ENCODE measurements around the gene ORAI1. TPM values are rescaled to one million over a fixed set of nuclear protein-coding genes. Genes with fewer than 3 reads are reported as not detected.
A peak's percentile ranks its signal among the peaks of the same experiment; 100 is the strongest.

ORAI1 gene
- total and polyA plus RNA-seq, 2 of the 13 experiments (the other 11 are each of a cell fraction or from before 2014, with no cell fraction given): 9.2 to 17.2 TPM

GRCh38 chr12:121673013-121673511 lies 46.7 kb downstream of the ORAI1 start:
- DNase-seq (ENCODE audit: low spot score) (no peak), ATAC-seq (peak; percentile 46), FAIRE-seq (no peak)
- Histone ChIP-seq H3K27me3 (ENCODE audit: control insufficient read depth in 1 of 2, insufficient read depth in 2 of 2, low read length in 2 of 2) (no peaks in the 10 kb centered on the region; a peak in 1 of 5 replicates), H3K9me3 (ENCODE audit: low read length) (no peaks in the 10 kb centered on the region), H4K20me1 (ENCODE audit: insufficient read depth, low read length) (no peaks in the 10 kb centered on the region), H2AFZ (ENCODE audit: low read length) (no peak overlapping the region), H3K9ac (ENCODE audit: insufficient read depth, low read depth, low read length) (peak overlapping the region; percentile 30; the same call in 1 of the 2 replicates), H3K79me2 (ENCODE audit: insufficient read depth, low read length) (no peaks in the 10 kb centered on the region), H3K36me3 (replicated peaks in 1 of 2; ENCODE audit: control insufficient read depth in 1 of 2, insufficient read depth in 2 of 2, low read length in 2 of 2) (no peaks in the 10 kb centered on the region), H3K4me1 (ENCODE audit: insufficient read depth, low read length) (peaks cover 40% of the 10 kb centered on the region), H3K4me2 (ENCODE audit: low read depth, low read length) (peak overlapping the region; percentile 79), H3K27ac (ENCODE audit: extremely low read length, insufficient read depth, low read length) (no peak overlapping the region), H3K4me3 (replicated peaks in 1 of 3; ENCODE audit: insufficient read depth in 1 of 3, low read depth in 2 of 3, low read length in 3 of 3) (peak overlapping the region; percentile 17 to 61 (median 35); a peak in 5 of 6 replicates)
- in situ Hi-C loops (cut with HindIII; ENCODE audit: extremely low pct_ligation_motif_present, low pct_unique_long_range_greater_than_20kb): no loop called here
- BruUV-seq (replicated peaks): no TSS peak
- ChIA-PET POLR2A (no interaction called here), CTCF (ENCODE audit: low intra/inter-chr PET ratio, low total read pairs) (no interaction called here)
- WGBS (ENCODE audit: low lambda C conversion rate): 2% methylated on average over 4 of the region's 12 CpGs
- intact Hi-C loops (cut with micrococcal nuclease; ENCODE audit: unreplicated experiment): no loop called here
- TF ChIP-seq AKAP8 (CRISPR knock-in tag; IDR thresholded peaks at IDR 0.05) (no peak), ADNP (CRISPR knock-in tag; IDR thresholded peaks at IDR 0.05) (0 out of 2 replicates have a peak, but pooled peaks have one; percentile 42), NRL (CRISPR knock-in tag; IDR thresholded peaks at IDR 0.05; ENCODE audit: borderline replicate concordance) (no peak), MEF2D (CRISPR knock-in tag; IDR thresholded peaks at IDR 0.05) (no peak), ZNF652 (CRISPR knock-in tag; IDR thresholded peaks at IDR 0.05; ENCODE audit: borderline replicate concordance, low read depth) (no peak), KAT7 (CRISPR knock-in tag; IDR thresholded peaks at IDR 0.05; ENCODE audit: borderline replicate concordance) (no peak), ZNF564 (CRISPR knock-in tag; IDR thresholded peaks at IDR 0.05) (no peak), GATAD1 (CRISPR knock-in tag; IDR thresholded peaks at IDR 0.05) (no peak), ESRRA (CRISPR knock-in tag; IDR thresholded peaks at IDR 0.05; ENCODE audit: low read depth) (no peak), MAFF (IDR thresholded peaks at IDR 0.05; ENCODE audit: low read depth, low read length) (no peak), ZNF263 (CRISPR knock-in tag; IDR thresholded peaks at IDR 0.05) (no peak), ZNF558 (CRISPR knock-in tag; IDR thresholded peaks at IDR 0.05; ENCODE audit: borderline replicate concordance) (no peak), ZNF687 (CRISPR knock-in tag; IDR thresholded peaks at IDR 0.05) (peak; percentile 40), NFKB2 (CRISPR knock-in tag; IDR thresholded peaks at IDR 0.05; ENCODE audit: borderline replicate concordance) (no peak)
- TF ChIP-seq, protein P1, sequence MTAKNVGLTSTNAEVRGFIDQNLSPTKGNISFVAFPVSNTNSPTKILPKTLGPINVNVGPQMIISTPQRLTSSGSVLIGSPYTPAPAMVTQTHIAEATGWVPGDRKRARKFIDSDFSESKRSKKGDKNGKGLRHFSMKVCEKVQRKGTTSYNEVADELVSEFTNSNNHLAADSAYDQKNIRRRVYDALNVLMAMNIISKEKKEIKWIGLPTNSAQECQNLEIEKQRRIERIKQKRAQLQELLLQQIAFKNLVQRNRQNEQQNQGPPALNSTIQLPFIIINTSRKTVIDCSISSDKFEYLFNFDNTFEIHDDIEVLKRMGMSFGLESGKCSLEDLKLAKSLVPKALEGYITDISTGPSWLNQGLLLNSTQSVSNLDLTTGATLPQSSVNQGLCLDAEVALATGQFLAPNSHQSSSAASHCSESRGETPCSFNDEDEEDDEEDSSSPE (CRISPR knock-in tag; IDR thresholded peaks at IDR 0.05): no peak
- TF ChIP-seq, protein P2, sequence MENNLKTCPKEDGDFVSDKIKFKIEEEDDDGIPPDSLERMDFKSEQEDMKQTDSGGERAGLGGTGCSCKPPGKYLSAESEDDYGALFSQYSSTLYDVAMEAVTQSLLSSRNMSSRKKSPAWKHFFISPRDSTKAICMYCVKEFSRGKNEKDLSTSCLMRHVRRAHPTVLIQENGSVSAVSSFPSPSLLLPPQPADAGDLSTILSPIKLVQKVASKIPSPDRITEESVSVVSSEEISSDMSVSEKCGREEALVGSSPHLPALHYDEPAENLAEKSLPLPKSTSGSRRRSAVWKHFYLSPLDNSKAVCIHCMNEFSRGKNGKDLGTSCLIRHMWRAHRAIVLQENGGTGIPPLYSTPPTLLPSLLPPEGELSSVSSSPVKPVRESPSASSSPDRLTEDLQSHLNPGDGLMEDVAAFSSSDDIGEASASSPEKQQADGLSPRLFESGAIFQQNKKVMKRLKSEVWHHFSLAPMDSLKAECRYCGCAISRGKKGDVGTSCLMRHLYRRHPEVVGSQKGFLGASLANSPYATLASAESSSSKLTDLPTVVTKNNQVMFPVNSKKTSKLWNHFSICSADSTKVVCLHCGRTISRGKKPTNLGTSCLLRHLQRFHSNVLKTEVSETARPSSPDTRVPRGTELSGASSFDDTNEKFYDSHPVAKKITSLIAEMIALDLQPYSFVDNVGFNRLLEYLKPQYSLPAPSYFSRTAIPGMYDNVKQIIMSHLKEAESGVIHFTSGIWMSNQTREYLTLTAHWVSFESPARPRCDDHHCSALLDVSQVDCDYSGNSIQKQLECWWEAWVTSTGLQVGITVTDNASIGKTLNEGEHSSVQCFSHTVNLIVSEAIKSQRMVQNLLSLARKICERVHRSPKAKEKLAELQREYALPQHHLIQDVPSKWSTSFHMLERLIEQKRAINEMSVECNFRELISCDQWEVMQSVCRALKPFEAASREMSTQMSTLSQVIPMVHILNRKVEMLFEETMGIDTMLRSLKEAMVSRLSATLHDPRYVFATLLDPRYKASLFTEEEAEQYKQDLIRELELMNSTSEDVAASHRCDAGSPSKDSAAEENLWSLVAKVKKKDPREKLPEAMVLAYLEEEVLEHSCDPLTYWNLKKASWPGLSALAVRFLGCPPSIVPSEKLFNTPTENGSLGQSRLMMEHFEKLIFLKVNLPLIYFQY (CRISPR knock-in tag; IDR thresholded peaks at IDR 0.05; ENCODE audit: borderline replicate concordance): no peak
- TF ChIP-seq, protein P3, sequence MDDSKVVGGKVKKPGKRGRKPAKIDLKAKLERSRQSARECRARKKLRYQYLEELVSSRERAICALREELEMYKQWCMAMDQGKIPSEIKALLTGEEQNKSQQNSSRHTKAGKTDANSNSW (CRISPR knock-in tag; IDR thresholded peaks at IDR 0.05; ENCODE audit: borderline replicate concordance): no peak
